ENCODE results near the gene XPNPEP1. TPM values are rescaled to one million over a fixed set of nuclear protein-coding genes. Genes with fewer than 3 reads are reported as not detected.
A peak's percentile ranks its signal among the peaks of the same experiment; 100 is the strongest.

XPNPEP1 gene
- total and polyA plus RNA-seq, 2 of the 4 experiments (the other 2 are of a cell fraction), result 164 to 311 TPM

DNA sequence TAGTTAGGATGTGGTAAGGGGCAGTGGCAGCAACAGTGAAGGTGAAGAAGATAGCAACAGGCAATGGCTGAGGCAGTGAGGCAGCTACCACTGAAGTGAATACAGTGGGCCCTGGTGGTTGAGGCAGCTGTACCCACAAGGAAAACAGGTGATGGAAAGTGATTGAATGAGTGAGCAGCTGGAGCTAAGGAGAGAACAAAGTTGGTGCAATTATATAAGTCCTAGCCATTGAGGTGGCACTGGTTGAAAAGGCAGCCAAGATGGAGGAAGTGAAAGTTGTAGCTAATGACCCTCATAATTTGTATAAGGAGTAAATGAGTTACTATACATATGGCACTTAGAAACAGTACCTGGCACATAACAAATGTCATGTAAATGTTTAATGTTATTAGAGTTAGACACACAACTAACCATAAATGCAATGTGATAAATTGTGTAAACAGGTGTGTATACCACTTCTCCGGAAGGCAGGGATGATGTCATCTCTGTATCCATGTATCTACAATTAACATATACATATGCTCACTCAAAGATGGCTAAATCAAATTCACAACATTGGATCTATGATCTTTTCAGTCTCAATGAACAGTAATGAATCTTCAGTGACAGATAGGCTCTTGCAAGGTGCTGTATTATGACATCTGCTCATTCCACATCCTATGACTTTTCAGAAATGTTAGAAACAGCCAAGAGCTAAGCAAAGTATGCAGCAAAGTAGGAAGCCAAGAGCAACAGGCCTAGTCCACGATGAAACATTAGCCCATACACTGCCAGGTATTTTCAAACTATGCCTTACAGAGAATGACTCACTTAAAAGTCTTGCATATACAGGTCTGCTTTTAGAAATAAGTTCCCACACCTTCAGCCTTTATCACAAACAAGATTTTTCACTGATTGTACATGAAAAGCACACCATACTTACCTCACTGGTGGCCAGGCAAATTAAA, 10.7 kb downstream of the XPNPEP1 start:
- Histone ChIP-seq H4K5ac (ENCODE audit: low read depth, low read length) (peak overlapping the region; percentile 12; the same call in 1 of the 2 replicates), H2AK5ac (ENCODE audit: low read depth, low read length) (peak overlapping the region; percentile 54; the same call in 1 of the 2 replicates), H3K4ac (ENCODE audit: low read depth, low read length) (0 out of 2 replicates have a peak overlapping the region, but pooled peaks have one; percentile 0), H3K4me1 (ENCODE audit: control insufficient read depth, insufficient read depth, low read length) (peaks cover 16% of the 10 kb centered on the region), H3K9ac (ENCODE audit: low read depth, low read length) (no peak overlapping the region), H2BK5ac (ENCODE audit: low read depth, low read length, poor library complexity, severe bottlenecking) (peak overlapping the region; percentile 68), H4K8ac (ENCODE audit: low read depth in 2 of 2, low read length in 2 of 2) (no peak overlapping the region), H3K4me3 (ENCODE audit: insufficient read depth, low read depth, low read length) (no peak overlapping the region), H3K18ac (ENCODE audit: low read depth, low read length) (peak overlapping the region; percentile 63; the same call in 1 of the 2 replicates), H3K23ac (ENCODE audit: low read depth, low read length) (no peak overlapping the region), H2BK20ac (ENCODE audit: low read depth, low read length) (no peak overlapping the region), H3K79me1 (ENCODE audit: low read depth in 1 of 2, low read length in 2 of 2) (peaks cover 34 to 60% of the 10 kb centered on the region in 2 experiments), H4K91ac (ENCODE audit: insufficient read depth, low read depth, low read length) (no peak overlapping the region), H3K27me3 (ENCODE audit: control insufficient read depth, insufficient read depth, low read length) (no peaks in the 10 kb centered on the region), H3K27ac (ENCODE audit: insufficient read depth, low read length) (no peak overlapping the region), H4K20me1 (ENCODE audit: insufficient read depth, low read length) (peaks cover 20% of the 10 kb centered on the region; the same call in 1 of the 2 replicates), H2AFZ (replicated peaks; ENCODE audit: low read length, poor library complexity) (no peak overlapping the region), H3K9me1 (ENCODE audit: insufficient read depth, low read length) (peaks cover 16% of the 10 kb centered on the region), H3K4me2 (ENCODE audit: low read depth, low read length) (peak overlapping the region; percentile 6; the same call in 1 of the 2 replicates), H2BK120ac (ENCODE audit: low read depth, low read length) (no peak overlapping the region), H3K14ac (replicated peaks; ENCODE audit: low read depth, low read length) (0 out of 2 replicates have a peak overlapping the region, but pooled peaks have one; percentile 11), H3K9me3 (ENCODE audit: control insufficient read depth, insufficient read depth, low read length) (no peaks in the 10 kb centered on the region), H2BK15ac (ENCODE audit: low read depth, low read length) (no peak overlapping the region), H3K56ac (ENCODE audit: extremely low read depth, insufficient read depth, low read length) (no peak overlapping the region), H3K36me3 (ENCODE audit: control insufficient read depth, insufficient read depth, low read length) (peaks cover 6% of the 10 kb centered on the region), H2AK9ac (replicated peaks; ENCODE audit: low read depth, low read length, poor library complexity) (no peak overlapping the region)
- no TSS peak for BruUV-seq (replicated peaks)
- dilution Hi-C loops (cut with HindIII; ENCODE audit: low sequenced_read_pairs, unreplicated experiment), result no loop called here
- intact Hi-C loops (cut with micrococcal nuclease), result no loop called here
- ChIA-PET CTCF (interaction anchor here (0.5 to 2.0 kb wide), 2 partner anchors 28 to 447 kb away, joined by 4 to 5 read pairs; no protein-coding TSS in a partner anchor), POLR2A (ENCODE audit: unreplicated experiment) (interaction anchor here (0.9 kb wide), 1 partner anchor 9 kb away, joined by 4 read pairs; no protein-coding TSS in a partner anchor)
- 17% methylated on average over 1 of the region's 2 CpGs; no CpG with 5 or more reads in 1 of the 2 experiments for WGBS, 2 experiments (ENCODE audit: extremely low coverage in 2 of 2, insufficient read length in 1 of 2)
- peak; percentile 87 for DNase-seq
- peak; percentile 50 for ATAC-seq (ENCODE audit: low read depth)
- in situ Hi-C loops (cut with MboI; ENCODE audit: low sequenced_read_pairs), result loop anchor here (25.0 kb wide), 1 partner anchor 650 kb away; the partner anchor contains the start of gene SMC3
- peak; percentile 4; the same call in 1 of the 2 replicates for TF ChIP-seq CEBPB (IDR thresholded peaks at IDR 0.05; ENCODE audit: low read depth, low read length)
- TF ChIP-seq BHLHE40 (IDR thresholded peaks at IDR 0.05; ENCODE audit: low read depth, low read length), result no peak
- TF ChIP-seq, protein P1, sequence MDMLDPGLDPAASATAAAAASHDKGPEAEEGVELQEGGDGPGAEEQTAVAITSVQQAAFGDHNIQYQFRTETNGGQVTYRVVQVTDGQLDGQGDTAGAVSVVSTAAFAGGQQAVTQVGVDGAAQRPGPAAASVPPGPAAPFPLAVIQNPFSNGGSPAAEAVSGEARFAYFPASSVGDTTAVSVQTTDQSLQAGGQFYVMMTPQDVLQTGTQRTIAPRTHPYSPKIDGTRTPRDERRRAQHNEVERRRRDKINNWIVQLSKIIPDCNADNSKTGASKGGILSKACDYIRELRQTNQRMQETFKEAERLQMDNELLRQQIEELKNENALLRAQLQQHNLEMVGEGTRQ (IDR thresholded peaks at IDR 0.05; ENCODE audit: low read depth, low read length), result no peak
- TF ChIP-seq NFE2L2 (IDR thresholded peaks at IDR 0.05; ENCODE audit: low read depth, low read length), result no peak
- TF ChIP-seq RFX5 (IDR thresholded peaks at IDR 0.05; ENCODE audit: low read depth, low read length), result no peak
- no peak for TF ChIP-seq RAD21 (IDR thresholded peaks at IDR 0.05; ENCODE audit: low read length)
- no peak for TF ChIP-seq POLR2A (IDR thresholded peaks at IDR 0.05; ENCODE audit: low read depth, low read length)
- no peak for TF ChIP-seq RCOR1 (IDR thresholded peaks at IDR 0.05; ENCODE audit: insufficient replicate concordance, low read length)
- no peak for TF ChIP-seq CHD1 (IDR thresholded peaks at IDR 0.05; ENCODE audit: low read depth, low read length)
- TF ChIP-seq, protein P2, sequence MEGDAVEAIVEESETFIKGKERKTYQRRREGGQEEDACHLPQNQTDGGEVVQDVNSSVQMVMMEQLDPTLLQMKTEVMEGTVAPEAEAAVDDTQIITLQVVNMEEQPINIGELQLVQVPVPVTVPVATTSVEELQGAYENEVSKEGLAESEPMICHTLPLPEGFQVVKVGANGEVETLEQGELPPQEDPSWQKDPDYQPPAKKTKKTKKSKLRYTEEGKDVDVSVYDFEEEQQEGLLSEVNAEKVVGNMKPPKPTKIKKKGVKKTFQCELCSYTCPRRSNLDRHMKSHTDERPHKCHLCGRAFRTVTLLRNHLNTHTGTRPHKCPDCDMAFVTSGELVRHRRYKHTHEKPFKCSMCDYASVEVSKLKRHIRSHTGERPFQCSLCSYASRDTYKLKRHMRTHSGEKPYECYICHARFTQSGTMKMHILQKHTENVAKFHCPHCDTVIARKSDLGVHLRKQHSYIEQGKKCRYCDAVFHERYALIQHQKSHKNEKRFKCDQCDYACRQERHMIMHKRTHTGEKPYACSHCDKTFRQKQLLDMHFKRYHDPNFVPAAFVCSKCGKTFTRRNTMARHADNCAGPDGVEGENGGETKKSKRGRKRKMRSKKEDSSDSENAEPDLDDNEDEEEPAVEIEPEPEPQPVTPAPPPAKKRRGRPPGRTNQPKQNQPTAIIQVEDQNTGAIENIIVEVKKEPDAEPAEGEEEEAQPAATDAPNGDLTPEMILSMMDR (conservative IDR thresholded peaks at IDR 0.05; ENCODE audit: low read depth, low read length), result no peak
- no peak for TF ChIP-seq SMC3 (IDR thresholded peaks at IDR 0.05; ENCODE audit: low read depth, low read length)
- TF ChIP-seq MAZ (IDR thresholded peaks at IDR 0.05; ENCODE audit: borderline replicate concordance, low read depth, low read length), result no peak
- no peak for TF ChIP-seq MAFK (IDR thresholded peaks at IDR 0.05; ENCODE audit: low read depth, low read length)

Data from IMR-90 (cell line).